Stimulated activated CD8-positive, alpha-beta memory T cell treated with anti-CD3 and anti-CD28 coated beads, Interleukin-15, amount 100 ng/mL, for 4 hours (primary cell): ENCODE measurements around the gene IQGAP1.
"Not testable (repeated sequence)": the region's sequence is repeated elsewhere in the genome, so short reads cannot be mapped to it uniquely, and the experiment has no call there.

Experiments
- DNase-seq, 2 donors: peaks; one replicate each; pipeline ENCODE4 v3.0.0-alpha.2; 2020; ENCODE audit warnings: low read depth in 2 of 2

IQGAP1 gene, protein sequence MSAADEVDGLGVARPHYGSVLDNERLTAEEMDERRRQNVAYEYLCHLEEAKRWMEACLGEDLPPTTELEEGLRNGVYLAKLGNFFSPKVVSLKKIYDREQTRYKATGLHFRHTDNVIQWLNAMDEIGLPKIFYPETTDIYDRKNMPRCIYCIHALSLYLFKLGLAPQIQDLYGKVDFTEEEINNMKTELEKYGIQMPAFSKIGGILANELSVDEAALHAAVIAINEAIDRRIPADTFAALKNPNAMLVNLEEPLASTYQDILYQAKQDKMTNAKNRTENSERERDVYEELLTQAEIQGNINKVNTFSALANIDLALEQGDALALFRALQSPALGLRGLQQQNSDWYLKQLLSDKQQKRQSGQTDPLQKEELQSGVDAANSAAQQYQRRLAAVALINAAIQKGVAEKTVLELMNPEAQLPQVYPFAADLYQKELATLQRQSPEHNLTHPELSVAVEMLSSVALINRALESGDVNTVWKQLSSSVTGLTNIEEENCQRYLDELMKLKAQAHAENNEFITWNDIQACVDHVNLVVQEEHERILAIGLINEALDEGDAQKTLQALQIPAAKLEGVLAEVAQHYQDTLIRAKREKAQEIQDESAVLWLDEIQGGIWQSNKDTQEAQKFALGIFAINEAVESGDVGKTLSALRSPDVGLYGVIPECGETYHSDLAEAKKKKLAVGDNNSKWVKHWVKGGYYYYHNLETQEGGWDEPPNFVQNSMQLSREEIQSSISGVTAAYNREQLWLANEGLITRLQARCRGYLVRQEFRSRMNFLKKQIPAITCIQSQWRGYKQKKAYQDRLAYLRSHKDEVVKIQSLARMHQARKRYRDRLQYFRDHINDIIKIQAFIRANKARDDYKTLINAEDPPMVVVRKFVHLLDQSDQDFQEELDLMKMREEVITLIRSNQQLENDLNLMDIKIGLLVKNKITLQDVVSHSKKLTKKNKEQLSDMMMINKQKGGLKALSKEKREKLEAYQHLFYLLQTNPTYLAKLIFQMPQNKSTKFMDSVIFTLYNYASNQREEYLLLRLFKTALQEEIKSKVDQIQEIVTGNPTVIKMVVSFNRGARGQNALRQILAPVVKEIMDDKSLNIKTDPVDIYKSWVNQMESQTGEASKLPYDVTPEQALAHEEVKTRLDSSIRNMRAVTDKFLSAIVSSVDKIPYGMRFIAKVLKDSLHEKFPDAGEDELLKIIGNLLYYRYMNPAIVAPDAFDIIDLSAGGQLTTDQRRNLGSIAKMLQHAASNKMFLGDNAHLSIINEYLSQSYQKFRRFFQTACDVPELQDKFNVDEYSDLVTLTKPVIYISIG (N-terminal part only)

DNA sequence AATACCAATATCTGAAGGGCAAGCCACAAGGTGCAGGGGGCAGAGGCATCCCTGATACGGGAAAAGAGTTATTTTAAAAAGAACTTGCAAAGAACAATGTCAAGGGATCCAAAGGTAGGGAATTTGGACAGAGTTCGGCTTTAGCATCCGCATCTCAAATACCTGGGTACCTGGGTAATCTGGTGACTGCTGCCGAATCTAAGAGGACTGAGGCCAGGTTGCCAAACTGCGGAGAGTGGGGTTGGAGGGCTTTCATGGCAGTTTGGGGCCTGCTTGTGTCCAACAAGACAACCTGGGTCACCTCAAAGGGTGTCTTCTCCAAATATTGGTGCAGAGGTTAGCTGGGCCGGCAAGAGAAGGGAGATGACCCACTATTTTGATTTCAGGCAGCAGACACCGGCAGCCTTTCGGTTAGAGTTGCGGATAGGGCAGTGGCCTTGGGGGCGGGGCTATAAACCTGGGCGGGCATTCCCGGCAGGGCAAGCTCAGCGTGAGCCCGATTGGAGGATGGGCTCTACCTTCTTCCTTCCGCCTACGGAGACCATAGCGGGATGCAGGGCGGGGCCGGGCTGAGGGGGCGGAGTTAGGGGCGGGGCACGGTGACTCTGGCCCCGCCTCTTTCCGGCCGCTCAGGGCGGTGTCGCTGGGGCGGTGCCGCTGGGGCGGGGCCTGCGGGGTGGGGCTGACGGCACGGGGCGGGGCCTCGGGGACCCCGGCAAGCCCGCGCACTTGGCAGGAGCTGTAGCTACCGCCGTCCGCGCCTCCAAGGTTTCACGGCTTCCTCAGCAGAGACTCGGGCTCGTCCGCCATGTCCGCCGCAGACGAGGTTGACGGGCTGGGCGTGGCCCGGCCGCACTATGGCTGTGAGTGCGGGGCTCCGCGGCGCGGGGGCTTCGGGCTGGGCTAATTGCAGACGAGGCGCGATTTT lies at the start of gene IQGAP1:
Gene IQGAP1 (plus strand): TSS at position 709 of the 928 bp plus-strand sequence. CDS start 100 bp downstream, at position 809.
- DNase-seq = peak; percentile 90 to 92

DNA sequence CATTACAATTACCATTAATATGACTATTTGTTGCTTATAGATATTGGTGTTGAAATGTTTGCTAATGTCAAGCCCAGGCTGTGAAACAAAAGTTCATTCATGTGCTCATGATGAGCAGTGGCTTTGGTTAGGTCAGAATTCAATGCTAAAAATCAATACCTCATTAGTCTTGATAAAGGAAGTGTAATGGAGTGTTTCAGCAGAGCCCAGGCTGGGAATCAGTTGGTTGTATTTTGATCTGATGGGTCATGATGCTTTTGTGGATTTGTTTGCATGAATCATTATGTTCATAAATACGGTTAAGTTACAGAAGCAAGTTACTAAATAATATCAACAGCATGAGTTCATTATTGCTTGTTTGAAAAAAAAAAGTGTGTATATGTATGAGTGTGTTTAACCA lies 49.5 kb upstream of the IQGAP1 start:
- no peak for DNase-seq

DNA sequence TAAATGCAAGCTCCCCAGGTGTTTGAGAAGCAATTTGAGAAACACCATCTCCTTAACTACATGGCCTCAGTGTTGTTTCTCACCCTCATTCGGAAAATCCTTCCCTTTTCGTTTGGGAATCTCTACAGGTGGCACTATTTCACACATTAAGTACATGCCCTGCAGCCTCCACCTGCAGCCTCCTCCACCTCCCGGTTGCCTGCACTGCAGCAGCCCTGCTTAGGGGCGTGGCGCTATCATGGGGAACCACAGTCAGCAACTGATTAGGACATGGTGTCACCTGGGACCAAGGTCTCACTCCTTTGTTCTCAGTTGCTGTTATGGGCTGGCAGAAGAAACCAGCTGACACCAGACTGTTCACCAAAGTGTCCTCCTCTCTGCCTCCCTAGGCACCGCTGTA lies 47.7 kb upstream of the IQGAP1 start:
- DNase-seq = no peak

DNA sequence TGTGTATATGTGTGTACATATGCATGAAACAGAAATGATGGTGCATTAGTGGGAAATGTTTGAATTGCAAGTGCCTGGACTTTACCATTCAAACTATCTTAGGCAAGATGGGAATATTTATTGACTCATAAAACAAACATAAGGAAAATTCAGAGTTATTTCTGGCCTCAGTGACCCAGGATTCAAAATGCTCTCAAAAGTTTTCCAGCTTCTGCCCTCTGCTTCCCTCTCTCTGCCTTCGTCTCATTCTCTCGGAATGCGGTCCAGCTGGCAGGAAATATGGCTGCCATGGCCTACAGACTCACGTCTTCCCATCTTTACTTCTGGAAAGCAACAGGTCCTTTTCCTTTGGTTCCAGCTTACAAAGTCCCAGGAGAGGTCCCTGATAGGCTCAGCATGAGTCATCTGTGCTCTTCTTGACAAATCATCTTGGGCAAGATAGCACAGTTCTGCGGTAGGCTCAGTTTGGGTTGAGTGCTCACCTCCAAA lies 44.7 kb upstream of the IQGAP1 start:
- DNase-seq = no peak

DNA sequence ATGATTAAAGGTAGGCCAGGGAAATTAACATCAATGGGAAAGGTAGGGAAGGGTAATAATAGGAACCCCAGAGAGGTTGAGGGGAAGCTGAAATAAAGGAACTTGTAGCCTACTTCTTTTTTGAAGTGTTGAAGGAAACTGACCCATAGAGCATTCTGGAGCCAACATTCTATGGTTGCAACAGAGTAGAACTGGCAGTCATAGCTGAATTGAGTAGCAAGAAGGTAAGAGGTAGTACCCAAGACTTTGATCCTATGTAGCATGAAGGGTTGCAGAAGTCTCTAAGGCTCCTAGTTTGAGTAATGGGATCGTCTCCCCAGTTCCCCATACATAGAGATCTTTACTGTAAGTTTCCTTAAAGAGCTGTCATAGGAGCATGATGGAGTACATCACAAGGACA lies 43.4 kb upstream of the IQGAP1 start:
- DNase-seq = no peak

DNA sequence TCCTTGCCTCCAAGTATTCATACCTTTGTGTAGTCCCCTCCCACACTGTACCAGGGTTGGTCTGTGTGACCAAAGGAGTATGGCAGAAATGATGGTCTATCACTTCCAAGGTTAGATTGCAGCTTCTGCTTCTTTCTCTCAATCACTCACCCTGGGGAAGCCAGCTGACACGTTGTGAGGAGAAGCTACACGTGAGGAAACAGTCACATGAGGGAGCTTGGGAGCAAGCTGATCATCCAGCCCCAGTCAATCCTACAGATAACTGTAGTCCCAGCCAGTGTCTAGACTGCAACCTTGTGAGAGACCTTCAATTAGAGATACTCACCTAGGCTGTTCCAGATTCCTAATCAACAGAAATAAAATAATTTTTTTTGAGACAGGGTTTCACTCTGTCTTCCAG lies 42.2 kb upstream of the IQGAP1 start:
- no peak for DNase-seq

DNA sequence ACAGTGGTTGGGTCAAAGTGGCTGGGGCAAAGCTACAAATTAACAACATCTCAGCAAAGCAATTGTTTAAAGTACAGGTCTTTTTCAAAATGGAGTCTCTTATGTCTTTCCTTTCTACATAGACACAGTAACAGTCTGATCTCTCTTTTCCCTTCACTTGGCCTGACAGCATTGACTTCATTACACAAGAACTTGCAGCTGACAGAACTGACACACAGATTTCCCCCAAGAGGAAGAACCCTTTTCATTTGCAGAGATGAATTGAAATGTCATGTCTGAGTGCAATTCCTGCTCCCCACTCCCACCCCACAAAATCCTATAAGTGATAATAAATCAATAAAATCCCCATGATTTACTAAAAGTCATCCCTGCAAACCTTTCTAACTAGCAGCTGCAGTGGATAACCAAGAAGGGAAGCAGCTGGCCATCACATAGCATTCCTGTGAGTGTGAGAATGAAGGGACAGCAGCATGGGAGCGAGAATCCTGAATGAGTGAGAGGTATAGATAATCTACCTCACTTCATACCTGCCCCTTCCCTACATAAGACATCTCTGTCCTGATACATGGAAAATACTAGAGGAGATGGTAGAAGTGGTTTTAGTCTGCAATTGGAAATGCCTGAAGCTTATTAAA lies 40.5 kb upstream of the IQGAP1 start:
- DNase-seq = not testable (repeated sequence)

DNA sequence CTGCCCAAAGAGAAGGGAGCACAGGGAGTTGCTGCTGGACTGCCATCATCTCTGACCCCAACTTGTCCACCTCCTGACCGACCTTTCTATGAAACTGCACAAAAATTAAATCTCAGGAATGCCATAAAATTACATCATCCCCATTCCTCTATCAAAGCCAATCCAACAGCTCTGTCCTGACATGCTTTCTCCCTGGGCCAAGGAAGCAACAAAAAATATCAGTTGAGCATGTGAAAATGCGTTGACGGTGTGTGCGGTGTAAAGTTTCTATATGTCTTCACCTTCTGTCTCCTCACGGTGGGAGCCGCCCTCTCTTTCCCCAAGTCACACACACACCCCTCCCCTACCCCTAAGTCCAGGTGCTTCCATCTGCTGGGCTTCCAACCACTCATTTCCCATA lies 39.6 kb upstream of the IQGAP1 start:
- no peak for DNase-seq

DNA sequence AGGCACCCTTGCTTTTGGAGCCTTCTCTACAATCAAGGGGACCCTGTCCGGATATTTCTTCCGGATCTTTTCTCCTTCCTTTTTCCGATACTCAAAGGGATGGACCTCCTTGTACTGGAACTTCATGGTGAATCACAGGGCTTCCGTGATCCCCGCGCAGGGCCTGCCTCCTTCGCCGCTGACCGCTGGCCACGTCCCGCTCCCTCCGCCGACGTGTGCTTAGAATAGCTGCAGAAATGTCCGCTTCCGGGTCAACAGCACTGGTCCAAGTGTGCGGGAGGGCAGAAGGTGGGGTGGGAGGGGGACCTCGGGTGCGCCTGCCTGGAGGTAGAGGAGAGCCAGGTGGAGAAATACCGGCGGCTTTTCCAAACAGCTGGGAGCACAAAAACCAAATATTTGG lies 39.0 kb upstream of the IQGAP1 start:
- DNase-seq = no peak

DNA sequence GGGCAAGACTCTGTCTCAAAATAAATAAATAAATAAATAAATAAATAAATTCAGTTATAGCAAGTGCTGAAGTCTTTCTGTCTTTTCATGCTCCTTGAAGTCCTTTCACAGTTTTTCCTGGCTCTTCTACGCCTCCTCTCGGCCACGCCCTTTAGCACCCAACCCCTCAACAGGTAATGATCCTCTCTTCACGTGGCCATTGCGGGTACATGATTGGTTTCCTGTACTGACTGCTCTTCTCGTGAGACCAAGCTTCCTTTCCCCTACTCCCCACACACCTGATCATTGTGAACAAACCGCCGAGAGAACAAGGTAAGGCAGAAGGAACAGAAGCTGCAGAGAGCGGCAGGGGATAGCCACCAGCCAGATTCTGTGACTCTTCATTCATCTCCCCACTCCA lies 38.2 kb upstream of the IQGAP1 start:
- no peak for DNase-seq

DNA sequence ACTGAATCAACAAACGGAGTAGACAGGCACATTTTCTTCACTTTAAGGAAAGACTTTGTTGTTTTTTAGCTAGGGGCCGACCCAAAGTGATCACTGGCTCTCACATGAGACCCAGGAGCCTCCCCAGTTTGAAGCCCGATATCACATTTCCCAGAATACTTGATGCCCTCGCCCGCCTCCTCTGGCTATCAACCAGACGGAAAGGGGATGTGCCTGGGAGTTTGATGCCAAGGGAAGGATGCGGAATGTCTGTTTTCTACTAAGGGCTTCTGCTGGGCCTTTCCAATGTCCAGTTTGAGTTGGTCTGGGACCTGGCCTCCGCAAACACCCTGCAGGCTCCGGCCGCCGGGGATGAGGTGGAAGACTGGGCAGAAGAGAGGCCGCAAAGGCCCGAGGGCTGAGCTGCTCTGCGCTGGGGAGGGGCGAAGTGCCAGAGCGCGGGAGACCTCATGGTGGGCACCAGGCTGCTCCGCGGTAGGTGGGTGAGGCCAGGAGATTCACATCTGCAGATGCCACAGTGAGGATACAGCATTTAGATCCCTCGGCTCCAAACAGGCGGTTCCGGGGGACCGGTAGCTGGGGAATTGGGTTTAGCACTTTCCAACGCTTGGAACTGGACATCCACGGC lies 36.4 kb upstream of the IQGAP1 start:
- no peak for DNase-seq

DNA sequence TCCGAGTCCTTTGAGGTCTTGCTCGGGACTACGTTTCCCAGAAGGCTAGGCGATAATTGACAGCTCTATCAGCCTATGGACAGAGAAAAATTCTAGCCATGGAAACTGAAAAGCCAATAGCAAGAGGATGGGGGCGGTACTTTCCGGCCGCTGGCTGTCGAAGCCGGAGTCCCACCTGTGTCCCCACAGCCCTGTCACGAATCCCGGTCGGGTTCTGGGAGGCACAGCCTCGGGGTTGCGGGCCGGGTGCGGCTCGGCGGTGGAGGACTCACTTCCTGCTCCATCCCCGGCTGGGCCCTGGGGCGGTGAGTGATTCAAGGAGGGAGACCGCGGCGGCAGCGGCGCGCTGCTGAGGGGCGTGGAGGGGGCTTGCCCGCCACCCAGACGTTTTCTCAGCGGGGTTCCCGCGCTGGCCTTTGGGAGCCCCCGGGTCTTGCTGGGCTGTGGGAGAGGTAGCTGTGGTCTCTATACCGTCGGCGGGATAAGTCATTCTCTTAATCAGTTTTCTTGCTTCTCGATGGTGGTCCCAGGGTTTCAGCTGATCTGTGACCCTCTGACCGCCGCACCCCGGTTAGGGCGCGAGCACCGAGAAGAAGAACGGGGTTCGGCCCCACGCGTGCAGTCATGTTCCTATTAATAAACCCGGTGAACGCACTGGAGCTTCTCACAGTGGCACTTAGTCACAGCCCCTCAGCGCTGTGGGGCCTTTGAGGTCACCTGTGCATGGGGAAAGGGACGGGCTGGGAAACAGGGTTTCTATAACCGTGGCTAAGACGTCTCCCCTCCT lies 35.7 kb upstream of the IQGAP1 start, which contains the start of gene ZNF774:
Gene ZNF774 (plus strand): TSS at position 178 of the 787 bp plus-strand sequence. CDS start 2,377 bp downstream, outside the sequence.
- peak; percentile 68 to 77 for DNase-seq

DNA sequence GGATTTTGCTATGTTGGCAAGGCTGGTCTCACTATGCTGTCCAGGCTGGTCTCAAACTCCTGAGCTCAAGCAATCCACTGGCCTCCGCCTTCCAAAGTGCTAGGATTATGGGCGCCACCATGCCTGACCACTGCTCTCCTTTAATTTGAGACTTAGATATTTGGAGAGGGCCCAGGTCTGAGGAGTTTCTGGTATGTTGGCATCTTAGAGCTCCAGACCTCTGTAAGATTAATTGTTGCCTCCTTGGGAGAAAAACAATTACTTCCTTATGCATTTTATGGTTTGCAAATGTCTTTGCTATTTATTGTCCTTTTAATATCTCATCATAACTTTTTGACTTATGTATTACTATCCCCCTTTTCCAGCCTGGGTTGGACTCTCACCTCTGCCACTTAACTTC lies 33.1 kb upstream of the IQGAP1 start:
- DNase-seq = no peak

DNA sequence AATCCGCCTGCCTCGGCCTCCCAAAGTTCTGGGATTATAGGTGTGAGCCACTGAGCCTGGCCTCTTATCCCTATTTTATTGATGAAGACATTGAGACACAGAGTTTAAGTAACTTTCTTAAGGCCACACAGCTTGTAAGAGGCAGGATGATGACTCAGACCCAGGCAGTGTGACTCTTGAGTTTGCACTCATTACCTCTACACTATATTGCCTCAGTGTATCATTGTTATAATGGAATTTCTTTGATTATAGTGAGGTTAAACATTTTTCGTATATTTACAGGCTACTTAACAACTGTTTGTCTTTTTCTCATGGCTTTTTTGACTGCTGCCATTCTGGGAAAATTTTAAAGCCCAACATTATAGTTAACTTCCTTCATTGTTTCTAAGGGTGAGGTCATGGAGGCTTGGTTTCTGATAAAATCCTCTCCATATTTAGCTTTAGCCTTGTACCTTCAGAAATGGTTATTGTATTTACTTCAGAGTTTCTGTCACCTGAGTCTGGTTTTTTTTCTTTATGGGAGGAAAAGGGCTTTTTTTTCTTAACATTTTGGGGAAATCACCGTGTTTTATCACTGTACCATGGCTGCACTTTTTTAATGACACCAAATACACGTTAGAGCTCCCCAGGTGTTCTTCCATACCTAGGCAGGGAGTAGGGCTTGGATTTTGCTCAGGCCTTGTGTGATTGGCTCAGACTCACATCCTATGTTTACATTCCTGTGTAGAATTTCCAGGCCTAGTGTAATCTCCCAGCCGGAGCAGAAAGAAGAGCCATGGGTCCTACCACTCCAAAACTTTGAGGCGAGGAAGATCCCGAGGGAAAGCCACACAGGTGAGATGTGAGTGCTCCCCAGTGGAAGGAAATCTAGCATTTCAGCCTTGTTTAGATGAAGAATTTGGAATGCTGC lies 29.7 kb upstream of the IQGAP1 start:
- DNase-seq = no peak

DNA sequence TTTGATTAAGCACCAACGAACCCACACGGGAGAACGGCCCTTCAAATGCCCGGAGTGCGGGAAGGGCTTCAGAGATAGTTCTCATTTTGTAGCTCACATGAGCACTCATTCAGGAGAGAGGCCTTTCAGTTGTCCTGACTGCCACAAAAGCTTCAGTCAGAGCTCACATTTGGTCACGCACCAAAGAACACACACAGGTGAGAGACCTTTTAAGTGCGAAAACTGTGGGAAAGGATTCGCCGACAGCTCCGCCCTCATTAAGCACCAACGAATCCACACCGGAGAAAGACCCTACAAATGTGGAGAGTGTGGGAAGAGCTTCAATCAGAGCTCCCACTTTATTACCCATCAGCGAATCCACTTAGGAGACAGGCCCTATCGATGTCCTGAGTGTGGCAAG lies 27.3 kb upstream of the IQGAP1 start:
- no peak for DNase-seq

DNA sequence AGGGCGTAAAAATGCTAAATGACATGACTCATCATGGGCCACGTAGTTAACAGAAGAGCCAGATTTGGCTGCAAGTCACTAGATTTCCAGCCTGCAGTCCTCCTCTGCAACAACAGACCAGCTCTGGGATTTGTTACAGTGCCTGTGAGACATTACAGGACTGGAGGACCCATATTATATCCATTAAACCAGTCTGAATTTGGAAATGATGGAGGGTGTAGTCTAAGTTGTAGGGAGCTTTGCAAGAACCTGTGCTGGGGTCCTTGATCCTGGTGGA lies 25.2 kb upstream of the IQGAP1 start:
- DNase-seq = no peak

DNA sequence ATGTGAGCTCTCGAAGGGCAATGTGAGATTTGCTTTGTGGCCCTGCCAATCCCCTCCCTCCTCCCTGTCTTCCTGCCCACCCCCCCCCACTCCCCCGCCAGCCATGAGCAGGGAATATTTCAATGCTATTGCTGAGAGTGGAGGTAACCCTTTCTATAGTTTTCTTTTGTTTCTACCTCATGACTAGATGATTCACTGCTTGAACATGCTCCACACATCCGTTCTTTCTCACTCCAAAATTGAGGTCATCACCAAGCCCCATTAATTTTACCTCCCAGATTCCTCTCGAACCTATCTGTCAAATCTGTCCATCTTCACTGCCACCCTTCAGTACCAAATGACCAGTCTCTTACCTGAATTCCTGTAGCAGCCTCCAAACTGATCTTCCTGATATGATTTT lies 23.8 kb upstream of the IQGAP1 start:
- no peak for DNase-seq
